ENCODE results near the gene CTDSPL. TPM values are rescaled to one million over a fixed set of nuclear protein-coding genes. Genes with fewer than 3 reads are reported as not detected.

Gene CTDSPL
- total RNA-seq, 1 experiment from 2014 or later: 34.4 TPM

GRCh38 chr3:37862219-37862902 is 681 bp downstream of the CTDSPL start:
- no peak overlapping the region for H2AFZ ChIP-seq (ENCODE audit: low read depth, low read length, poor library complexity, severe bottlenecking)
- H3K9me3 ChIP-seq (ENCODE audit: control insufficient read depth in 1 of 2, insufficient read depth in 1 of 2, low read depth in 1 of 2, low read length in 2 of 2): no peaks in the 10 kb centered on the region
- TF ChIP-seq JUND (IDR thresholded peaks at IDR 0.05) (no peak), CEBPB (IDR thresholded peaks at IDR 0.05; ENCODE audit: low read depth) (no peak), ZFX (IDR thresholded peaks at IDR 0.05) (0 out of 2 replicates have a peak, but pooled peaks have one; percentile 12), FOSL1 (IDR thresholded peaks at IDR 0.05; ENCODE audit: low read depth) (no peak), SRF (IDR thresholded peaks at IDR 0.05; ENCODE audit: low read depth) (no peak), ZBTB33 (IDR thresholded peaks at IDR 0.05; ENCODE audit: extremely low read depth, insufficient replicate concordance, low read length) (no peak), SIN3A (IDR thresholded peaks at IDR 0.05; ENCODE audit: low read depth) (no peak), TCF7L2 (IDR thresholded peaks at IDR 0.05; ENCODE audit: borderline replicate concordance, extremely low read depth, insufficient read depth, insufficient read length) (no peak), EGR1 (IDR thresholded peaks at IDR 0.05; ENCODE audit: low read depth) (peak; percentile 88), EZH2phosphoT487 (IDR thresholded peaks at IDR 0.05; ENCODE audit: borderline replicate concordance) (no peak), REST (IDR thresholded peaks at IDR 0.05; ENCODE audit: low read depth) (no peak), MAX (IDR thresholded peaks at IDR 0.05) (peak; percentile 47), EZH2 (IDR thresholded peaks at IDR 0.05) (no peak), CTCF (IDR thresholded peaks at IDR 0.05 in 2 of 3, conservative IDR thresholded peaks at IDR 0.05 in 1 of 3; ENCODE audit: borderline replicate concordance in 1 of 3, insufficient read depth in 1 of 3, low read depth in 2 of 3, low read length in 2 of 3) (no peak)
- DNase-seq (ENCODE audit: low read depth, low spot score) (no peak), ATAC-seq (peak; percentile 21)
- peak overlapping the region; percentile 71 to 76 for H3K4me3 ChIP-seq (replicated peaks in 1 of 2; ENCODE audit: low read depth in 1 of 2, low read length in 2 of 2)
- H3K79me2 ChIP-seq (ENCODE audit: insufficient read depth, low read length): peaks cover 53% of the 10 kb centered on the region
- no peaks in the 10 kb centered on the region for H3K27me3 ChIP-seq (ENCODE audit: insufficient read depth, low read length)
- intact Hi-C loops (cut with micrococcal nuclease): no loop called here
- CTCF ChIA-PET: interaction anchor here (0.8 kb wide), 1 partner anchor 112 kb away, joined by 3 read pairs; no protein-coding TSS in a partner anchor
- no peaks in the 10 kb centered on the region for H3K9me2 ChIP-seq (ENCODE audit: insufficient read depth)
- peak overlapping the region; percentile 72 for H3K27ac ChIP-seq (ENCODE audit: low read depth, low read length)
- peaks cover 7% of the 10 kb centered on the region; the same call in 1 of the 2 replicates for H4K20me1 ChIP-seq (ENCODE audit: insufficient read depth)
- RAD21 ChIA-PET (ENCODE audit: low non-redundant PET in 1 of 2, low total read pairs in 2 of 2, uncharacterized antibody in 2 of 2, unreplicated experiment in 2 of 2): no interaction called here
- peak overlapping the region; percentile 69 for H3K9ac ChIP-seq (ENCODE audit: low read length)
- BruUV-seq (replicated peaks): TSS peak; percentile 49
- POLR2A ChIA-PET: interaction anchor here (0.6 to 1.1 kb wide), 2 partner anchors 10 to 105 kb away, joined by 3 read pairs; no protein-coding TSS in a partner anchor
- H3K4me1 ChIP-seq (ENCODE audit: control insufficient read depth in 1 of 2, insufficient read depth in 2 of 2, low read length in 2 of 2): peaks cover 33 to 46% of the 10 kb centered on the region in 2 experiments
- peak overlapping the region; percentile 76 for H3K4me2 ChIP-seq (ENCODE audit: low read length)
- H3K36me3 ChIP-seq (ENCODE audit: control insufficient read depth in 1 of 2, insufficient read depth in 2 of 2, low read length in 2 of 2): no peaks in the 10 kb centered on the region

Data from HCT116 (cell line).